Skeletal muscle satellite cell (primary cell): ENCODE measurements around the gene MYOF.
"Not testable (repeated sequence)": the region's sequence is repeated elsewhere in the genome, so short reads cannot be mapped to it uniquely, and the experiment has no call there.

Source experiments
- H3K27me3 ChIP-seq: 2 replicates; pipeline ENCODE4 v1.7.0; 2013; ENCODE audit warnings: low read length; ENCODE audit not compliant: control insufficient read depth, insufficient read depth
- H3K36me3 ChIP-seq: 2 replicates; pipeline ENCODE4 v1.7.0; 2013; ENCODE audit warnings: mild to moderate bottlenecking, control low read depth, low read length; ENCODE audit not compliant: insufficient read depth
- H3K4me1 ChIP-seq: 2 replicates; pipeline ENCODE4 v1.7.0; 2013; ENCODE audit warnings: low read length; ENCODE audit not compliant: control insufficient read depth, insufficient read depth
- H3K4me2 ChIP-seq: 2 replicates; pipeline ENCODE4 v1.7.0; 2013; ENCODE audit warnings: mild to moderate bottlenecking, low read length
- H3K4me3 ChIP-seq: 2 replicates; pipeline ENCODE4 v1.7.0; 2013; ENCODE audit warnings: low read length
- H3K9ac ChIP-seq: 2 replicates; pipeline ENCODE4 v1.7.0; 2013; ENCODE audit warnings: mild to moderate bottlenecking, low read depth, low read length, moderate library complexity
- H3K9me3 ChIP-seq: replicated peaks from 2 replicates; pipeline ENCODE4 v1.7.0; 2013; ENCODE audit warnings: mild to moderate bottlenecking, control low read depth, low read length

MYOF gene

DNA sequence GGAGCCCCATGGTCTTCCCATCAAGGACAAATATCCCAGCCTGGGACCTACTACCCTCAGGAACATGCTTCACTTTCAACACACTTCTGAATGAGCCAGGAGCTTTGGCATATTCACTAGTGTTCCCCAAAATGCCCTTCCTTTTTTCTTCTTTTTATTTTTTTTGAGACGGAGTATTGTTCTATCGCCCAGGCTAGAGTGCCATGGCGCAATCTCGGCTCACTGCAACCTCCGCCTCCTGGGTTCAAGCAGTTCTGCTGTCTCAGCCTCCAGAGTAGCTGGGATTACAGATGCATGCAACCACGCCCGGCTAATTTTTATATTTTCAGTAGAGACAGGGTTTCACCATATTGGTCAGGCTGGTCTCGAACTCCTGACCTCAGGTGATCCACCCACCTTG, 63.1 kb downstream of the MYOF start:
- H3K4me3 ChIP-seq, H3K9me3 ChIP-seq, H3K4me1 ChIP-seq, H3K27me3 ChIP-seq, H3K9ac ChIP-seq, H3K4me2 ChIP-seq: not testable (repeated sequence)
- peaks cover 81% of the 10 kb centered on the region for H3K36me3 ChIP-seq

DNA sequence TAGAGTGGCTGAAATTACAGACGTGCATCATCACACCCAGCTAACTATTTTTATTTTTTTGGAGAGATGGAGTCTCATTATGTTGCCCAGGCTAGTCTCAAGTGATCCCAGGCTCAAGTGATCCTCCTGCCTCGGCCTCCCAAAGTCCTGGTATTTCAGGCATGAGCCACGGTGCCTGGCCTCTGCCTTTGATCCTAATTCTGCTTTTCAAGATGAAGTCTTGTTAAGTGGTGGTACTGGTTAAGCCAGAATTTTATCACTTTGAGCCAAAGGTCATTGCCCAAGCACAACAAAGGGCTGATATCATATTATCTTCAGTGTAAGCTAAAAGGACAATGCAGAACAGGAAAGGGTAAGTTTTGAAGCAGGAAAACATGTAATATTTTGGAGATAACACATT, 64.2 kb downstream of the MYOF start:
- Histone ChIP-seq H3K9me3 (no peaks in the 10 kb centered on the region), H3K9ac (no peak overlapping the region), H3K36me3 (peaks cover 86% of the 10 kb centered on the region), H3K27me3 (no peaks in the 10 kb centered on the region), H3K4me3 (no peak overlapping the region), H3K4me2 (no peak overlapping the region), H3K4me1 (no peaks in the 10 kb centered on the region)

DNA sequence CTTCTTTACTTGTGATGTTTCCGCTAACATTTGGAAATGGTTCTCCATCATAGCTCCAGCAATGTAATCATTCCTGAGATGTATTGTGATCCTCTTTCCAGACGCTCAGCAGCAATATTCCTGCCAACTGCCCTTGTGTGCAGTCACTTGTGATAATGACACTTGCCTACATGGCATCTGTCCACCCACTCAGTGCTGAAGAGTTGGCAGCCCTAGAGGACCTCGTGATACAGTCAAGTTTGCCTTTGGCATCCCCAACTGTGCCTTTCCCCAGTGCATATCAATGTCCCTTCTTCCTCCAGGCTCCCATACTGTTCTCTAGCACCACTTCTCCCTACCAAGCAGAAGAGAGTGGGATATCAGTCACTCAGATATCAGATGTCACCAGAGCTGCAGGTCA, 64.9 kb downstream of the MYOF start:
- no peaks in the 10 kb centered on the region for H3K9me3 ChIP-seq
- H3K4me1 ChIP-seq, result no peaks in the 10 kb centered on the region
- H3K27me3 ChIP-seq, result no peaks in the 10 kb centered on the region
- H3K9ac ChIP-seq, result no peak overlapping the region
- no peak overlapping the region for H3K4me3 ChIP-seq
- peaks cover 86% of the 10 kb centered on the region for H3K36me3 ChIP-seq
- no peak overlapping the region for H3K4me2 ChIP-seq

DNA sequence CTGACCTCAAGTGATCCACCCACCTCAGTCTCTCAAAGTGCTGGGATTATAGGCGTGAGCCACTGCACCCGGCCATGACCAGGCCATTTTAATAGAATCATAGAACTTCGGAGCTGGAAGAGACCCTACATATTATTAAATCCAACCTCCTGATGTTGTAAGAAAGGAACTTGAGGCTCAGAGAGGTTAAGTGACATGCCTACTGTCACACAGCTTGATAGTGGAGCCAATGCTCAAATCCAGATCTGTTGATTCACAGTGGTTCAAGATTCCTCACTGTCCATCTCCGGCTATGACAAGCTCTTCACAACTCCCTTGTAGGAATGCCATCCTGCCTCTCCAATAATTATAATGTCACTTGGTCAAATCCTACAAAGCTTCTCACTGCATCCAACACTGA, 65.3 kb downstream of the MYOF start:
- peaks cover 87% of the 10 kb centered on the region for H3K36me3 ChIP-seq
- H3K27me3 ChIP-seq, result no peaks in the 10 kb centered on the region

DNA sequence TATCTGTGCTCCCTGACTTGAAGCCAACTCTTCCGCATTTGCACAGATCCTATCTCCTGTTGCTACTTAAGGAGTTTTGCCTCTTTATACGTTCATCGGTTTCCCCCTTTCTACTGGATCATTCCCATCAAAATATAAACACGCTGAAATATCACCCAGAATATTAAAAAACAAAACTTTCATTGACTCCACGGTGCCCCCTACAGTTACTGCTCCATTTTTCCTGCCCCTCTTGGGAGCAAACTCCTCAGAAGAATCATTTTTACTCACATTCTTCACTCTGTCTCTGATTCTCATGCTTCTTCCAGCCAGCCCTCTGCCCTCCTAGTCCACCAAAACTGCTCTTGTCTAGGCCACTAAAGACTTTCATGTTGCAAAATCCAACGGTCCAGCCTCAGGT, 66.4 kb downstream of the MYOF start:
- no peaks in the 10 kb centered on the region for H3K9me3 ChIP-seq
- no peaks in the 10 kb centered on the region for H3K27me3 ChIP-seq
- H3K4me1 ChIP-seq, result no peaks in the 10 kb centered on the region
- no peak overlapping the region for H3K4me2 ChIP-seq
- H3K4me3 ChIP-seq, result no peak overlapping the region
- no peak overlapping the region for H3K9ac ChIP-seq
- H3K36me3 ChIP-seq, result peaks cover 88% of the 10 kb centered on the region

More for the DNA sequence above, 65.3 kb downstream of the MYOF start:
- H3K4me2 ChIP-seq, result no peak overlapping the region
- no peaks in the 10 kb centered on the region for H3K4me1 ChIP-seq
- no peak overlapping the region for H3K9ac ChIP-seq
- H3K9me3 ChIP-seq, result no peaks in the 10 kb centered on the region
- no peak overlapping the region for H3K4me3 ChIP-seq

DNA sequence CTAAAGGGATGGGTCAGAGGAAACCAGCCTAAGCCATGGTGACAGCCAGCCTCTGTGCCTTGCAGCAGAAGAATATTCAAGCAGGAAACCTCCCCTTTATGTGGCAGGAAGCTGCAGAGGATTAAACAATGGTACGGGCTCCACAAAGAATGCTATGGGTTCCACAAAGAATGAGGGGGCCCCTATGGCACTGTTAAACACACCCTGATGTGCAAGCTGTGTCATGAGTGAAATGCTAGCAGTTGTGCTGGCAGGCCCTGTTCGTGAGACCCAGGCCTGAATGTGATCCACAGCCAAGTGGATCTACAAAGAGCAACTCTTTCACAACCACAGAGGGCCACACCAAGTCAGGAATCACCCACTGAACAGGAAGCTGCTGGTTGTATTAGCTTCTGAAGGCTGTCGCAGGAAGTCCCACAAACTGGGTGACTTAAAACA, 68.9 kb downstream of the MYOF start:
- H3K9me3 ChIP-seq, result no peaks in the 10 kb centered on the region
- H3K4me3 ChIP-seq, result no peak overlapping the region
- no peak overlapping the region for H3K9ac ChIP-seq
- H3K36me3 ChIP-seq, result peaks cover 89% of the 10 kb centered on the region
- no peaks in the 10 kb centered on the region for H3K27me3 ChIP-seq
- no peak overlapping the region for H3K4me2 ChIP-seq
- H3K4me1 ChIP-seq, result no peaks in the 10 kb centered on the region

DNA sequence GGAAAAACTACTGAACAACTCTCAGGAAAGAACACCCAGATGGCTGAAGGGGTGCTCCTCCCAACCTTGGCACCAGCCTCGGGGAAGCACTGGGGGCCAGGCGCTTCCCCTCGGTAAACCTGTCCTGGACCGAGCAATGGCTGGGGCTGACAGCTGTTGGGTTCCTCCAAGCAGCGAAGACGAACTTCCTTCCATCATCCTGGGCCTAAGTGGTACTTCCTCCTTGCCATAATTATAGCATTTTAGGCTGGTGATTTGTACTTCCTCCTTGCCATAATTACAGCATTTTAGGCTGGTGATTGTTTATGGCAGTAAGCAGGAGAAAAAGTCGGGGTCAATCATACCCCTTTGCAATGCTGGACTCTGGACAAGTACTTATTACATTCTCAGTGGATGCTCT, 69.3 kb downstream of the MYOF start:
- no peaks in the 10 kb centered on the region for H3K9me3 ChIP-seq
- H3K4me1 ChIP-seq, result no peaks in the 10 kb centered on the region
- H3K4me3 ChIP-seq, result no peak overlapping the region
- H3K4me2 ChIP-seq, result no peak overlapping the region
- no peaks in the 10 kb centered on the region for H3K27me3 ChIP-seq
- H3K36me3 ChIP-seq, result peaks cover 89% of the 10 kb centered on the region
- H3K9ac ChIP-seq, result no peak overlapping the region

DNA sequence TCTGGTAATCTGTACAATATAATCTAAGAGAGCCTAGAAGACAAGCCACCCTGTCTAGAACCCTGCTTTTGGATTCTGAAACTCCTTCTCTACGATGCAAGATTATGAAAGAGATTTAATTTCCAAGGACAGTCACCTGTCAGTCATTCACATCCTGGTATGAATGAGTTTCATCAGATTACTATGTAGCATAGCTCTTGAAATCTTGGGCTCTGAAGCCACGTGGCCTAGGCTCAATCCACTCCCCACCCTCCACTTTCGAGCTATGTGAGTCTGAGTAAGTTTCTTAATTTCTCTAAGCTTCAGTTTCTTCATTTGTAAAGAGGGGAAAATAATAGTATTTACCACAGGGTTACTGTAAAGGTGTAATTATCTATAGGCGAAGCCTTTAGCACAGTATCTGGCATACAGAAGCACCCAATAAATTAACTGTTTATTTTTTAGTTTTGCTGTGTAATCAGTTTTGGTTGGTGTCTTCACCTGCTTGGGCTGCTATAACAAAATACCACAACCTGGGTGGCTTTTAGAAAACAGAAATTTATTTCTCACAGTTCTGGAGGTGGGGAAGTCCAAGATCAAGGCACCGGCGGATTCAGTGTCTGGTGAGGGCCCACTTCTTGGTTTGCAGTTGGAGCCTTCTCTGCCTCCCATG, 71.3 kb downstream of the MYOF start:
- Histone ChIP-seq H3K4me2 (no peak overlapping the region), H3K4me3 (no peak overlapping the region), H3K36me3 (peaks cover 86% of the 10 kb centered on the region), H3K9me3 (no peaks in the 10 kb centered on the region), H3K4me1 (no peaks in the 10 kb centered on the region), H3K9ac (no peak overlapping the region), H3K27me3 (no peaks in the 10 kb centered on the region)

DNA sequence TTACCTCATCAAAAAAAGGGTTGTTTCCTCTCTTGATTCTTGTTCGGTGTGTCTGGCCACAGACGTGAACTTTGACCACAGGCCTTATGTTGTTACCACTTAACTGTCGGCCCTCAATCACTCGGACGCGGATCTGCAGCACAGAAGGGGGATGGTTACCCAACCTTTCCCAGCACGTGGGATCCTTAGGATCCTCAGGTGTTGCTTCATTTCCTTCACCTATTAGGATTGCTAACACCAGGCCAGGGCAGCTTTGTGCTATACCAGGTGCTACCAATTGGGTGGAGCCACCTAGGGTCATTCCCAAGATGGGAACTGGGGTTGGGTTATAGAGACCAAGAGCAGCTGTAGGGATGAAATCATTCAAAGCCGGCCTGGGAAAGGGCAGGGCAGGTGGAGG, 73.4 kb downstream of the MYOF start:
- no peak overlapping the region for H3K4me3 ChIP-seq
- peaks cover 87% of the 10 kb centered on the region for H3K36me3 ChIP-seq
- no peaks in the 10 kb centered on the region for H3K9me3 ChIP-seq
- H3K9ac ChIP-seq, result no peak overlapping the region
- no peaks in the 10 kb centered on the region for H3K27me3 ChIP-seq
- no peak overlapping the region for H3K4me2 ChIP-seq
- H3K4me1 ChIP-seq, result peaks cover 7% of the 10 kb centered on the region

DNA sequence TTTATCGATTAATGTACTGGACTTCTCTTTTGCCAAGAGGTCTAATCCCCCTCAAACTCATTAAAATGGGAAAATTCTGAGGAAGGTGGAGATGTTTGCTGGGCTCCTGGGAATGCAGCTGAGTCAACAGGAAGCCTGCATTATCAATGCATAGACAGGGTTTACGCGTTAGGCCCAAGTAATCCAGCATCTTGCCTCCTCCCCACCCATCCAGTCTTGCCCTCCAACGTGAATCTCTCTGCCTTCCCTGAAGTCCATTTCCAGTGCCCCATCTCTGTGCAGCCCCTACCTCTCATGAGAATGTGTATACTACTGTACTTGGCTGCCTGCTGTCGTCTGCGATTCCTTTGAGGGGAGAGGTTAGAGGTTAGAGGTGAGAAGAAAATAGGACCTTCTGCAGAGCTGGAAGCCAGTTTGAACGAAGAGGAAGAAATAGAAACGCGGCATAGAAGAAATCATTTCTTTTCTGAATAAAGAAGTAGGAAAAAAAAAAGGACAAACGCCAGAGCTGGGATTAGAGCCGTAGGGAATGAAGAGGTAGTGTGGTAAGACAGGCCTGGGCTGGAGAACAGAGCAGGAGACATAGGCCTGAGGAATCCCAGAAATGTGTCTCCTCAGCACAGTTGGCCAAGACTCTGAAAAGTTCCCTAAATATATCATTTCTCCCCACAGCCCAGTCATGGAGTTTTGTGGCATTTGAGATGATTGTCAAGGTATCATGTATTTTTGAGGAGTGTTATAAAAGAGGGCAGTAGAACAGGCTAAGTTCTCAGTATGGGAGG, 75.6 kb downstream of the MYOF start:
- H3K4me2 ChIP-seq, result no peak overlapping the region
- H3K4me3 ChIP-seq, result no peak overlapping the region
- H3K27me3 ChIP-seq, result no peaks in the 10 kb centered on the region
- H3K9me3 ChIP-seq, result no peaks in the 10 kb centered on the region
- H3K36me3 ChIP-seq, result peaks cover 87% of the 10 kb centered on the region
- no peak overlapping the region for H3K9ac ChIP-seq
- H3K4me1 ChIP-seq, result peaks cover 8% of the 10 kb centered on the region

DNA sequence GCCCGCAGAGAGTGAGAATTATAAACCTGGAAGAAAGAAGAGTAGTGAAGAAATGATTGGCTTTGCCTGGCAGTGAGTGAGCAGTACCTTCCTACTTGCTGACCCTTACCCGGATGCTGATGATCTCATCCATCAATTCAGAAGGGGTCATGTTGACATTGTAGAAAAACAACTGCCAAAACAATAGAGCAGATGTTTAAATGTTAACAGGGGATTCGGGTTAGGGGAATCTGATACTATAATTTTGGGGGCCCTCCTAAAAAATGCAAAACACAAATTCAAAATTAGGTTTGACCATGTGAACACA, 78.1 kb downstream of the MYOF start:
- H3K27me3 ChIP-seq, result no peaks in the 10 kb centered on the region
- H3K36me3 ChIP-seq, result peaks cover 85% of the 10 kb centered on the region
- H3K4me1 ChIP-seq, result peaks cover 8% of the 10 kb centered on the region
- no peak overlapping the region for H3K4me3 ChIP-seq
- no peak overlapping the region for H3K4me2 ChIP-seq
- H3K9me3 ChIP-seq, result no peaks in the 10 kb centered on the region
- no peak overlapping the region for H3K9ac ChIP-seq
